RWPE2 (cell line): ENCODE results near the gene FAAP20.
A peak's percentile ranks its signal among the peaks of the same experiment; 100 is the strongest.

ENCODE experiments used
- ATAC-seq: fragments of 200-7000 bp; cut with Tn5 transposase; 3 replicates; pipeline ENCODE4 v1.9.1; 2021; ENCODE audit warnings: low read depth
- DNase-seq: peaks from one replicate; pipeline ENCODE4 v3.0.0-alpha.2; 2020; ENCODE audit warnings: low spot score
- H3K27ac ChIP-seq: fragments of 450-650 bp; 2 replicates; pipeline ENCODE4 v1.5.1; 2017; ENCODE audit warnings: mild to moderate bottlenecking; ENCODE audit not compliant: poor library complexity, severe bottlenecking
- H3K27me3 ChIP-seq: fragments of 250-450 bp; sonication (Bioruptor Pico); 2 replicates; pipeline ENCODE4 v1.5.1; 2021; ENCODE audit warnings: mild to moderate bottlenecking, moderate library complexity; ENCODE audit not compliant: insufficient read depth, poor library complexity, severe bottlenecking
- H3K36me3 ChIP-seq: fragments of 250-450 bp; sonication (Bioruptor Pico); 2 replicates; pipeline ENCODE4 v1.5.1; 2020; ENCODE audit warnings: low read depth, mild to moderate bottlenecking, moderate library complexity
- H3K4me1 ChIP-seq: fragments of 250-450 bp; sonication (Bioruptor Pico); 2 replicates; pipeline ENCODE4 v1.5.1; 2021; ENCODE audit warnings: mild to moderate bottlenecking, moderate library complexity; ENCODE audit not compliant: insufficient read depth, poor library complexity, severe bottlenecking
- H3K4me3 ChIP-seq: fragments of 250-450 bp; sonication (Bioruptor Pico); 2 replicates; pipeline ENCODE4 v1.5.1; 2021; ENCODE audit warnings: mild to moderate bottlenecking, moderate library complexity; ENCODE audit not compliant: severe bottlenecking
- H3K9me3 ChIP-seq: fragments of 250-450 bp; sonication (Bioruptor Pico); 2 replicates; pipeline ENCODE4 v1.5.1; 2021; ENCODE audit warnings: mild to moderate bottlenecking, moderate library complexity; ENCODE audit not compliant: severe bottlenecking
- TF ChIP-seq, protein P1 (sequence below): fragments of 450-650 bp; IDR thresholded peaks from one replicate; pipeline ENCODE4 v1.5.1; 2017; ENCODE audit warnings: mild to moderate bottlenecking, moderate library complexity; ENCODE audit not compliant: poor library complexity, severe bottlenecking

Gene FAAP20

DNA sequence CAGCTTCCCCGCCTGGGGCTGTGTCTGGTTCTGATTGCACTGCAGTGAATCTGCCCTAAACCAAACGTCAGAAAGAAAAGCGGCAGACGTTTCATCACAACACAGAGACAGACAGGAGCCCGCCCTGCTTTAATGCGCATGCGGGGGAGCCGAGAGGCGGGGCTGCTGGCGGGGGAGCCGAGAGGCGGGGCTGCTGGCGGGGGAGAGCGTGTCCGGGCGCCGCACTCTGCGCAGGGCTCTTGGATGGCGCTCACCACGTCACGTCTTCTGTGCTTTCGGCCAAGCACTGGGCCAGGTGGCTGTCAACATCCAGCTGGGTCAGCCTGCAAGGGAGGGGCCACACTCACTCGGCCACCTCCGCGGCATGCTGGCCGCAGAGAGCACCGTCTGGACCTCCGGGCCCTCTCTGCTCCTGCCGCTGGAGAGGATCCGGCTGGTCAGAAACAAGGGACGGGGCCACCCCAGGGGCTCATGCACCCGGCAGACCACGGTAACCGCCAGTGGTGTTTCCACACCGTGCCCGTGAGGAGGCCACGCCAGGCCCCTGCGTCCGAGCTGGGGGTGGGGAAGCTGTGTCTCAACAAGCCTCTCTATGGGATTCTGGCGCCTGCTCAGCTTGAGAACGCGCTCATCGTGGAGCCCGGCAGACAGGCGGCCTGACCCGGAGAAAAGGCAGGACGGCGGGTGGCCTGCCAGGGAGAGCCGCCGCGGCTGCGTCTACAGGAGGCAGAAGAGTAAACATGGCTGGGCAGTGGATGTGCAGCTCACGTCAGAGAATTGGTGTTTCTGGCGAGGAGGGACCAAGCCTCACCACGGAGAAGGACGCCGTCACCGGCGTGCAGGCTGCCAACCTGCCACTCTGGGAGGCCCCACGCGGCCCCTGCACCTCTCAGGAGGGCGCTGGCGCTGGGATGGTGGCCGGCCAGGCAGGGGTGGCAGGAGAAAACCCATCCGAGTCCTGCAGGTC lies 4.8 kb downstream of the FAAP20 start:
- Histone ChIP-seq H3K9me3 (no peaks in the 10 kb centered on the region), H3K4me1 (no peaks in the 10 kb centered on the region), H3K27ac (peak overlapping the region; percentile 65), H3K36me3 (peaks cover 9% of the 10 kb centered on the region; the same call in 1 of the 2 replicates), H3K4me3 (peak overlapping the region; percentile 38), H3K27me3 (no peaks in the 10 kb centered on the region)
- peak; percentile 97 for DNase-seq
- ATAC-seq = peak; percentile 90
- TF ChIP-seq, protein P1, sequence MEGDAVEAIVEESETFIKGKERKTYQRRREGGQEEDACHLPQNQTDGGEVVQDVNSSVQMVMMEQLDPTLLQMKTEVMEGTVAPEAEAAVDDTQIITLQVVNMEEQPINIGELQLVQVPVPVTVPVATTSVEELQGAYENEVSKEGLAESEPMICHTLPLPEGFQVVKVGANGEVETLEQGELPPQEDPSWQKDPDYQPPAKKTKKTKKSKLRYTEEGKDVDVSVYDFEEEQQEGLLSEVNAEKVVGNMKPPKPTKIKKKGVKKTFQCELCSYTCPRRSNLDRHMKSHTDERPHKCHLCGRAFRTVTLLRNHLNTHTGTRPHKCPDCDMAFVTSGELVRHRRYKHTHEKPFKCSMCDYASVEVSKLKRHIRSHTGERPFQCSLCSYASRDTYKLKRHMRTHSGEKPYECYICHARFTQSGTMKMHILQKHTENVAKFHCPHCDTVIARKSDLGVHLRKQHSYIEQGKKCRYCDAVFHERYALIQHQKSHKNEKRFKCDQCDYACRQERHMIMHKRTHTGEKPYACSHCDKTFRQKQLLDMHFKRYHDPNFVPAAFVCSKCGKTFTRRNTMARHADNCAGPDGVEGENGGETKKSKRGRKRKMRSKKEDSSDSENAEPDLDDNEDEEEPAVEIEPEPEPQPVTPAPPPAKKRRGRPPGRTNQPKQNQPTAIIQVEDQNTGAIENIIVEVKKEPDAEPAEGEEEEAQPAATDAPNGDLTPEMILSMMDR = no peak

DNA sequence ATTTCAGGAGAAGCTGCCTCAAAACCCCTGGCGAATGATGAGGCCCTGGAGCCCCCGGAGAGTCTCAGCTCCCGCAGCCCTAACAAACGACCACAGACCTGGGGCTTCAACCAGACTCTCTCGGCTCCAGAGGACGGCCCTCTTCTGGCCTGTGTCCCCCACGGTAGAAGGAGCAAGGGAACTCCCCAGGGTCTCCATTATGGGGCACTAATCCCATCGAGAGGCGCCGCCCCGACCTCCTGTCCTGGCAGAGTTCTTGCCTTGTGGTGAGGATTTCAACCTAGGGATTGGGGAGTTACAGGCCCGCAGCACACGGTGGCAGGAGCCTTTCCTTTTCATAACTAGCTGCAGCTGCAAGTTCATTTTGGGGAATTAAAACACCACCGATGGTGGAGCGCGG lies 6.2 kb downstream of the FAAP20 start:
- Histone ChIP-seq H3K9me3 (no peaks in the 10 kb centered on the region), H3K36me3 (peaks cover 9% of the 10 kb centered on the region; the same call in 1 of the 2 replicates), H3K4me1 (no peaks in the 10 kb centered on the region), H3K27me3 (no peaks in the 10 kb centered on the region), H3K27ac (no peak overlapping the region), H3K4me3 (no peak overlapping the region)
- TF ChIP-seq, protein P1 = no peak
- no peak for DNase-seq
- no peak for ATAC-seq

DNA sequence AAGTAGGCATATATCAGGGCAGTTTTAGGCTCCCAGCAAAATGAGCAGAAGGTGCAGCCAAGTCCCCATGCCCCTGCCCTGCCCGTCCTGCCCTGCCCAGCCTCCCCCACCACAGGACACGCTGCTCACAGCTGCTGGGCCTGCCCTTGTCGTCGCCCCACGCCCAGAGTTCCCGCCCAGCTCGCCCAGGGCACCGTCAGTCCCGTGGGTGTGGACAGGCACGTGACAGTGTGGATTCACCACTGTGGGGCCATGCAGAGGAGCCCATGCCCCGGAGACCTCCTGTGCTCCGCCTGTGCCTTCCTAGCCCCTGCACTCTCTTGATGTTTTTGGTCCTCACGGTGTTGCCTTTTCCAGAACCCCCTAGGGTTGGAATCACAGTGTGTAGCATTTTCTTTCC lies 7.0 kb downstream of the FAAP20 start:
- no peak overlapping the region for H3K4me3 ChIP-seq
- TF ChIP-seq, protein P1 = no peak
- no peak for DNase-seq
- H3K27ac ChIP-seq = no peak overlapping the region
- H3K4me1 ChIP-seq = no peaks in the 10 kb centered on the region
- H3K27me3 ChIP-seq = no peaks in the 10 kb centered on the region
- H3K36me3 ChIP-seq = peaks cover 9% of the 10 kb centered on the region; the same call in 1 of the 2 replicates
- no peaks in the 10 kb centered on the region for H3K9me3 ChIP-seq
- ATAC-seq = no peak

DNA sequence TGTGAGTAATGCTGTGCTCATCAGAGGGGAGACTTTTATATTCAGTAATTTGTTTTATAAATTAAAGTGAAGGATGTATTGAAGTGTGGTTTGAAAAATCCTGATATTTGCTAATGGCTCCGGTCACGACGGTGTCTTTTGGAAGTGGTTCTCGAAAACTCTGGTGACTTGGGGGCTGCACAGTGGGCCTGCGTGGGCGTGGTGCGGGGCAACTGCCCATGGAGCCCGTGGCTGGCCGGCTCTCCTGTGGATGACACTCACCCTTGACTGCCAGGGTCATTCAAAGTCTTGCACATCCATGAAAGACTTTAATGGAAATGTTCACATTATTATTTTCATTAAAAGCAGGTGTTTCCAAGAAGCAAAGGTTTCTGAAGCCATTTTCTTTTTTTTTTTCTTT lies 7.7 kb downstream of the FAAP20 start:
- TF ChIP-seq, protein P1 = no peak
- Histone ChIP-seq H3K36me3 (0 out of 2 replicates have a peak, but pooled peaks cover 9% of the 10 kb centered on the region), H3K27me3 (no peaks in the 10 kb centered on the region), H3K4me1 (no peaks in the 10 kb centered on the region), H3K27ac (no peak overlapping the region), H3K9me3 (no peaks in the 10 kb centered on the region), H3K4me3 (no peak overlapping the region)
- ATAC-seq = no peak
- DNase-seq = no peak
